M059J (cell line): ENCODE results near the gene TMEM187. TPM values are rescaled to one million over a fixed set of nuclear protein-coding genes. Genes with fewer than 3 reads are reported as not detected.
"Not testable (repeated sequence)": the region's sequence is repeated elsewhere in the genome, so short reads cannot be mapped to it uniquely, and the experiment has no call there.

Experiments used
- DNase-seq: peaks from one replicate; pipeline ENCODE4 v3.0.0-alpha.2; 2012; ENCODE audit warnings: low read depth
- total RNA-seq: library from RNA; depleted of rRNA; stranded (reverse); fragments of >200 nt; shearing (Covaris generic); gene quantifications from 2 replicates; pipeline ENCODE4 v1.2.3, GENCODE V29; 2014

TMEM187 gene
- total RNA-seq, 1 experiment from 2014 or later, result 10.3 TPM

- DNase-seq, result peak; percentile 92
These were observed 845 bp upstream of the TMEM187 start, which contains the start of gene HCFC1 for GRCh38 chrX:153971450-153972367. Gene HCFC1 (minus strand): TSS chrX:153971818. CDS start chrX:153970840, 978 bp downstream.

GRCh38 chrX:153973127-153974002 is 811 bp downstream of the TMEM187 start:
- no peak for DNase-seq

- DNase-seq, result no peak
These were observed 1.6 kb downstream of the TMEM187 start for GRCh38 chrX:153974003-153974725.

- no peak for DNase-seq
These were observed 2.3 kb downstream of the TMEM187 start for GRCh38 chrX:153974726-153975286.

- not testable (repeated sequence) for DNase-seq
These were observed 7.8 kb downstream of the TMEM187 start for GRCh38 chrX:153980394-153980793.

GRCh38 chrX:153981231-153981630 is 8.7 kb downstream of the TMEM187 start:
- DNase-seq, result no peak

GRCh38 chrX:153981771-153982533 is 9.4 kb downstream of the TMEM187 start:
- DNase-seq, result no peak

- DNase-seq, result no peak
These were observed 10.8 kb downstream of the TMEM187 start for GRCh38 chrX:153983321-153983801.

GRCh38 chrX:153984351-153985178 is 12.0 kb downstream of the TMEM187 start:
- no peak for DNase-seq

GRCh38 chrX:153988493-153988892 is 15.9 kb downstream of the TMEM187 start:
- no peak for DNase-seq

- no peak for DNase-seq
These were observed 17.6 kb downstream of the TMEM187 start for GRCh38 chrX:153989973-153990655.

GRCh38 chrX:153991013-153991580 is 18.5 kb downstream of the TMEM187 start:
- DNase-seq, result no peak

- DNase-seq, result no peak
These were observed 19.6 kb downstream of the TMEM187 start for GRCh38 chrX:153992180-153992579.

- no peak for DNase-seq
These were observed 20.5 kb downstream of the TMEM187 start for GRCh38 chrX:153993079-153993478.

- no peak for DNase-seq
These were observed 21.4 kb downstream of the TMEM187 start for GRCh38 chrX:153993978-153994377.

- DNase-seq, result not testable (repeated sequence)
These were observed 21.8 kb downstream of the TMEM187 start for GRCh38 chrX:153994398-153994797.

GRCh38 chrX:153995504-153995903 is 22.9 kb downstream of the TMEM187 start:
- DNase-seq, result no peak

GRCh38 chrX:153999359-154000037 is 26.9 kb downstream of the TMEM187 start:
- no peak for DNase-seq
